Heart right ventricle (tissue), 16 donors: ENCODE measurements around the gene PEAK1. TPM values are rescaled to one million over a fixed set of nuclear protein-coding genes. Genes with fewer than 3 reads are reported as not detected.

ENCODE experiments used
- ATAC-seq, 8 donors: fragments of 200-7000 bp; cut with Tn5 transposase; one replicate each; pipeline ENCODE4 v1.9.1; 2020; ENCODE audit warnings: mild to moderate bottlenecking in 8 of 8, moderate library complexity in 8 of 8, moderate number of reproducible peaks in 1 of 8
- DNase-seq, 2 donors: peaks; one replicate each; pipeline ENCODE4 v3.0.0-alpha.2; 2020
- H3K27ac ChIP-seq, 10 donors: fragments of 200-600 bp; sonication (generic) in 2 of 10; one replicate each; pipeline versions ENCODE4 v1.5.0 to v1.8.0; 2020 to 2022; ENCODE audit warnings: mild to moderate bottlenecking in 3 of 10
- H3K27me3 ChIP-seq, 7 donors: fragments of 200-600 bp; one replicate each; pipeline ENCODE4 v1.8.0; 2021 to 2022; ENCODE audit warnings: mild to moderate bottlenecking in 2 of 7
- H3K36me3 ChIP-seq, 9 donors: fragments of 200-600 bp; sonication (generic) in 1 of 9; one replicate each; pipeline versions ENCODE4 v1.5.0 to v1.8.0; 2020 to 2022; ENCODE audit warnings: mild to moderate bottlenecking in 2 of 9
- H3K4me1 ChIP-seq, 9 donors: fragments of 200-600 bp; sonication (generic) in 1 of 9; one replicate each; pipeline versions ENCODE4 v1.5.0 to v1.8.0; 2020 to 2022; ENCODE audit warnings: mild to moderate bottlenecking in 4 of 9
- H3K4me3 ChIP-seq, 10 donors: fragments of 200-600 bp; sonication (generic) in 2 of 10; one replicate each; pipeline versions ENCODE4 v1.5.0 to v1.8.0; 2020 to 2022; ENCODE audit warnings: mild to moderate bottlenecking in 7 of 10, moderate library complexity in 2 of 10
- H3K9me3 ChIP-seq, 11 donors: fragments of 200-600 bp in 10 of 11; sonication (generic) in 2 of 11; one replicate each; pipeline versions ENCODE4 v1.5.0 to v1.8.0; 2013 to 2022; ENCODE audit warnings: mild to moderate bottlenecking in 2 of 11, control low read depth in 1 of 11, moderate library complexity in 1 of 11
- CTCF ChIP-seq, 9 donors: fragments of 200-600 bp; sonication (generic) in 2 of 9; IDR thresholded peaks; one replicate each; pipeline versions ENCODE4 v1.5.0 to v1.8.0; 2021 to 2022; ENCODE audit warnings: antibody characterized with exemption in 9 of 9, mild to moderate bottlenecking in 5 of 9, moderate library complexity in 1 of 9
- WGBS, 2 donors: extraction: QIAGEN DNeasy Blood & Tissue Kit; methylation state at CpG; one replicate each; pipeline ENCODE4 v1.1.7; 2013; ENCODE audit warnings: inconsistent platforms in 1 of 2; 5-methylcytosine and 5-hydroxymethylcytosine counted together
- intact Hi-C, 10 donors: fragments of 100-400 bp; cut with DNase I; formaldehyde crosslinking; loops; one replicate each; pipeline versions ENCODE4 v1.11.1 to v1.14.2; 2022
- polyA plus RNA-seq, 2 donors: library from polyadenylated mRNA; stranded (reverse); fragments of 200-250 nt; gene quantifications; one replicate each; pipeline ENCODE4 v1.2.3, GENCODE V29; 2013
- total RNA-seq, 10 donors: library from RNA; stranded (reverse); fragmentation: NEBNext Ultra II Directional in 3 of 10; extraction: Animal tissue kit (Norgen Biotek cat#: 25700) in 3 of 10; gene quantifications; one replicate each; pipeline versions ENCODE4 v1.2.1 to v1.2.4, GENCODE V29; 2021 to 2023
- donor health status: Arrhythmogenic right ventricular cardiomyopathy.
- donor health status: ischemic (EF 13 %, LVEDD 7.1; RV severe dilation, severe dysfunction).
- donor health status: healthy with polysubstance abuse.
- donor health status: DM: no; HTN: yes; CAD: no.
- donor health status: DM: no; HTN: no; CAD: no.
- donor health status: ischemic (EF 25% LVEDD 6.9; RV normal size, moderate dysfunction).
- donor health status: ischemic (EF 25% LVEDD 5.7; RV mildly dilated, moderate dysfunction).
- donor health status: healthy.
- donor health status: DM: yes; HTN: yes; CAD: no.
- donor health status: Ischemic cardiomyopathy.
- donor health status: ischemic (EF 35%, LVEDD 5.7; RV mildly dilated, moderate dysfunction).
- donor health status: nonischemic (EF 11% LVEDD 7.7; RV severe dilation, severe dysfunction).
- donor health status: DM: yes; HTN: yes; CAD: no.
- donor health status: PGD.
- donor health status: ischemic (EF 29% LVEDD 5.4; RV normal size, mild dysfunction).
- donor health status: nonischemic (EF 23%, LVEDD 6.1; RV moderate dilation, normal function).

PEAK1 gene
- total and polyA plus RNA-seq, 12 donors: 7.0 to 146 (median 90.8) TPM

- DNase-seq: no peak
- TF ChIP-seq CTCF (IDR thresholded peaks at IDR 0.05): no peak
- Histone ChIP-seq H3K27me3 (no peaks in the 10 kb centered on the region), H3K27ac (no peak overlapping the region), H3K9me3 (no peaks in the 10 kb centered on the region), H3K4me1 (peaks cover 0 to 46% (median 16%) of the 10 kb centered on the region in 9 donors), H3K4me3 (no peak overlapping the region), H3K36me3 (no peaks in the 10 kb centered on the region)
- 79 to 85% methylated on average over 4 of the region's 4 CpGs for WGBS, 2 donors
- intact Hi-C loops: loop anchor here in 4 of 10 donors (2.0 to 10.0 kb wide), 5 partner anchors 64 to 420 kb away; no protein-coding TSS in a partner anchor
- ATAC-seq: no peak
Measured at GRCh38 chr15:77120576-77120975, 299.3 kb downstream of the PEAK1 start.

DNA sequence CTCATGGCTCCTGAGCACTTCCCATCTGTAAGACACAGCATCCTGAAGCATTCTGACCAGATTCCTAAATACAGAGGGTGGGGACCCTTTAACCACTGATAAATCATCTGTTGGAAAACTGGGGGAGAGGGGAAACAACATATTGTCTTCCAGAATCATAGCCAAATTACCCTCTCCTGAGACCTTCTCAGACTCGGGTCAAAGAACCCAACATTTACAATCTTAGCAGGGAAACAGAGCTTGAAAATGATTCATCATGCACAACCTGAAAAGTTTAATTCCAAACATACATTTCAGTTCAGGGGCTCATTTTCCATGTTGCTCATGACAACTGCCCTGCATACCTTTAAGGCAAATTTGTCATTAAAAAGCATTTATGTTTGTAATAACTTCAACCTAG lies 300.5 kb downstream of the PEAK1 start:
- no peak for TF ChIP-seq CTCF (IDR thresholded peaks at IDR 0.05)
- intact Hi-C loops: loop anchor here (1.0 to 10.0 kb wide), 11 partner anchors 65 to 513 kb away; partner anchors contain the start of gene LINGO1 (in 1 of the 10)
- no peak for DNase-seq
- WGBS, 2 donors: 37 to 52% methylated on average over 1 of the region's 1 CpG
- H3K27me3 ChIP-seq: no peaks in the 10 kb centered on the region
- peaks cover 0 to 7% (median 0%) of the 10 kb centered on the region in 9 donors for H3K36me3 ChIP-seq
- no peaks in the 10 kb centered on the region for H3K9me3 ChIP-seq
- peak overlapping the region in 3 of 10 donors; percentile 3 to 38 (median 32) for H3K27ac ChIP-seq
- no peak overlapping the region for H3K4me3 ChIP-seq
- H3K4me1 ChIP-seq: peaks cover 0 to 44% (median 16%) of the 10 kb centered on the region in 9 donors
- ATAC-seq: peak in 1 of 8 donors; percentile 21

GRCh38 chr15:77118882-77119321 lies 301.0 kb downstream of the PEAK1 start:
- Histone ChIP-seq H3K4me1 (peaks cover 0 to 40% (median 16%) of the 10 kb centered on the region in 9 donors), H3K27me3 (no peaks in the 10 kb centered on the region), H3K27ac (peak overlapping the region in 2 of 10 donors; percentile 3 to 38), H3K9me3 (no peaks in the 10 kb centered on the region), H3K36me3 (peaks cover 0 to 13% (median 0%) of the 10 kb centered on the region in 9 donors), H3K4me3 (no peak overlapping the region)
- intact Hi-C loops: loop anchor here (1.0 to 10.0 kb wide), 11 partner anchors 66 to 513 kb away; partner anchors contain the start of gene LINGO1 (in 1 of the 10)
- WGBS, 2 donors: 49 to 50% methylated on average over 3 of the region's 3 CpGs
- ATAC-seq (peak in 6 of 8 donors; percentile 71 to 82 (median 79)), DNase-seq (peak in 1 of 2 donors; percentile 60)
- TF ChIP-seq CTCF (IDR thresholded peaks at IDR 0.05): peak; percentile 59 to 89 (median 75)

DNA sequence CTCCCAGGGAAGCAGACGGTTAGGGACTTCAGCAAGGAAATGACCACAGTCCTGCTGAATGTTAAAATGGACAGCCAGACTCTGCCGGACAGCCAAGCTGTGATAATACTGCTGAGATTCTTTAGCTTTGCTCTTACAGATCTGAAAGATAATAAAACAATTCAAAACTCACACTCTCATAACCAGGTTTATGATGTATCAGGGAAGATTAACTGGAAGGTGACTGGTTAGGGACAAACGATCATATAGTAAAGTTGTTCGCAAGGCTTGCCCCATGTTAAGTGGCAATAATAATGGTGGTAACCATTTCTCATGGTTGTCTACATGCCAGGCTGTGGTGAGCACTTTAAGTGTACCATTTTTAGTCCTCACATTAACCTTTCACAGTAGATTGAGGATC lies 304.7 kb downstream of the PEAK1 start:
- H3K4me3 ChIP-seq: no peak overlapping the region
- H3K27me3 ChIP-seq: no peaks in the 10 kb centered on the region
- peaks cover 8 to 53% (median 19%) of the 10 kb centered on the region in 9 donors for H3K4me1 ChIP-seq
- DNase-seq: no peak
- peaks cover 0 to 46% (median 0%) of the 10 kb centered on the region in 9 donors for H3K36me3 ChIP-seq
- ATAC-seq: no peak
- no peak overlapping the region for H3K27ac ChIP-seq
- intact Hi-C loops: loop anchor here (5.0 to 10.0 kb wide), 8 partner anchors 70 to 517 kb away; partner anchors contain the start of gene LINGO1 (in 1 of the 10)
- H3K9me3 ChIP-seq: no peaks in the 10 kb centered on the region
- TF ChIP-seq CTCF (IDR thresholded peaks at IDR 0.05): no peak
- 82 to 93% methylated on average over 4 of the region's 4 CpGs for WGBS, 2 donors
